Urinary bladder (tissue), 4 donors: ENCODE data around the gene EIF3K. TPM values are rescaled to one million over a fixed set of nuclear protein-coding genes. Genes with fewer than 3 reads are reported as not detected.

ENCODE experiments used
- DNase-seq: peaks from one replicate; pipeline ENCODE4 v3.0.0-alpha.2; 2015; ENCODE audit errors: extremely low spot score
- H3K27ac ChIP-seq: one replicate; pipeline ENCODE4 v1.5.1; 2013; ENCODE audit warnings: low read depth, mild to moderate bottlenecking, moderate library complexity
- H3K36me3 ChIP-seq: one replicate; pipeline ENCODE4 v1.6.1; 2013; ENCODE audit warnings: mild to moderate bottlenecking, moderate library complexity; ENCODE audit not compliant: insufficient read depth
- H3K4me1 ChIP-seq: one replicate; pipeline ENCODE4 v1.6.1; 2013; ENCODE audit warnings: mild to moderate bottlenecking, moderate library complexity; ENCODE audit not compliant: insufficient read depth
- H3K4me3 ChIP-seq: one replicate; pipeline ENCODE4 v1.5.1; 2013; ENCODE audit warnings: low read depth, low read length
- WGBS: extraction: QIAGEN DNeasy Blood & Tissue Kit; methylation state at CpG from one replicate; pipeline ENCODE4 v1.1.7; 2013; 5-methylcytosine and 5-hydroxymethylcytosine counted together
- polyA plus RNA-seq: library from polyadenylated mRNA; stranded (reverse); fragments of 200-250 nt; gene quantifications from one replicate; pipeline ENCODE4 v1.2.3, GENCODE V29; 2013
- total RNA-seq: library from RNA; depleted of rRNA; stranded (reverse); fragments of >200 nt; gene quantifications from one replicate; pipeline ENCODE4 v1.2.3, GENCODE V29; 2014
- donor health status: healthy with polysubstance abuse.
- donor health status: healthy.

The EIF3K gene
- total and polyA plus RNA-seq, 2 donors: 92.4 to 373 TPM

DNA sequence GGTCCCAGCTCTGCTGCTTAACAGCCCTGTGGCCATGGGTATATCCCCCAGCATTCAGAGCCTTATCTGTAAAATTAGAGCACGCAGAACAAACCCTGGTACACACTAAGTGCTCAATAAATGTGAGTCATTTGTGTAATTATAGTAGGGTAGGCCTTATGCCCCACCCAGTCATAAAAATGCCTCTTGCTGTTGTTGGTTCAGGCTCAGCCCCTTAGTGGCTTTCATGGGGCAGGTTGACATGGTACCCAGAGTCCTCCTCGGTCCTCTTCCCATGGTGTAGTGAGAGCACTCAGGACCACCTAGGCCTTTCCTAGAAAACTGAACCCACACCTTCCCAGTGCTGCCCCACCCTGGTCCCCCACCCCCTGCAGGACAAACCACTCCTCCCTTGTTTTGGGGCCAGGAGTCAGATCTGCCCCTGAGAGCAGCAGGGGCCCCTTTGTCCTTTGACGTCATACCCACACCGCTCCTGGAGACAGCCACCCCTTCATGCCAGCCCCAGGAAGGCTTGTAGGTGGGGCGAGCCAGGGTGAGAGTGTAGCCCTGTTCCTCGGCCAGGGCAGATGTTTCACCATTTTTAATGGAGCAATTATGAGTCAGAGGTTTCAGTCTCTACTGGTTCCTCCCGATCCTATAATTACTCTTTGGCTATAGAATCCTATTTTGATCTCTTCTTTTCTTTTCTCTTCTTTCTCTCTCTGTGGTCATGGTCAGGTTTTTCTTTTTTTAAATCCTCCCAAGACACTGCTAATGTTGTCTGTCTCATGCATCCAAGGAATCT, 65.3 kb downstream of the EIF3K start:
- Histone ChIP-seq H3K4me1 (peaks cover 3% of the 10 kb centered on the region), H3K27ac (peak overlapping the region; percentile 80), H3K36me3 (no peaks in the 10 kb centered on the region), H3K4me3 (no peak overlapping the region)
- no peak for DNase-seq
- WGBS: 27% methylated on average over 7 of the region's 7 CpGs

DNA sequence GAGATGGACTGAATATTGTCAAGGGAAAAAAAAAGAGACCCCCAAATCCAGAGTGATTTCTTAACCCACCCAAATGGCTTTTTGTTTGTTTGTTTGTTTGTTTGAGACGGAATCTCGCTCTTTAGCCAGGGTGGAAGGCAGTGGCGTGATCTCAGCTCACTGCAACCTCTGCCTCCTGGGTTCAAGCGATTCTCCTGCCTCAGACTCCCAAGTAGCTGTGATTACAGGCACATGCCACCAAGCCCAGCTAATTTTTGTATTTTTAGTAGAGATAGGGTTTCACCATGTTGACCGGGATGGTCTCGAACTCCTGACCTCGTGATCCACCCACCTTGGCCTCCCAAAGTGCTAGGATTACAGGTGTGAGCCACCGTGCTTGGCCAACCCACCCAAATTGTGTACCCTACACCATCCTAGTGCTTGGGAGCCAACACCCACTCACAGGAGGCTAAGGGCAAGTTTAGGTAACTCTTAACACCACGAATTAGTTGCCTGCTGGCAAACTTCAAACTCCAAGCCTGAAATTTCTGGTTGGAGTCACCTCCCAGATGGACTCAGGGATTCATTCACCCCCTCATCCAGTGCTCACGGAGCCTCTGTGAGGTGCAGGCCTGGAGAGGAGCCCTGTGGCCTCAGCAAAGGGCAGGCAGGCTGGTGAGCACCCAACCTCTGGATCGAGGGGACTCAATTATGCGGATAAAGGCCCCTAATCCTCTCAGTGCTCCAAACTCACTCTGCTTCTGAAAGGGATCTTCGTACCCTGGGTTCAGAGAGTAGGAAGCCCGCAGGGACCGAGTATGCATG, 66.1 kb downstream of the EIF3K start:
- DNase-seq: no peak
- no peaks in the 10 kb centered on the region for H3K36me3 ChIP-seq
- WGBS: 77% methylated on average over 15 of the region's 15 CpGs
- H3K4me3 ChIP-seq: no peak overlapping the region
- H3K4me1 ChIP-seq: peaks cover 3% of the 10 kb centered on the region
- H3K27ac ChIP-seq: peak overlapping the region; percentile 80

DNA sequence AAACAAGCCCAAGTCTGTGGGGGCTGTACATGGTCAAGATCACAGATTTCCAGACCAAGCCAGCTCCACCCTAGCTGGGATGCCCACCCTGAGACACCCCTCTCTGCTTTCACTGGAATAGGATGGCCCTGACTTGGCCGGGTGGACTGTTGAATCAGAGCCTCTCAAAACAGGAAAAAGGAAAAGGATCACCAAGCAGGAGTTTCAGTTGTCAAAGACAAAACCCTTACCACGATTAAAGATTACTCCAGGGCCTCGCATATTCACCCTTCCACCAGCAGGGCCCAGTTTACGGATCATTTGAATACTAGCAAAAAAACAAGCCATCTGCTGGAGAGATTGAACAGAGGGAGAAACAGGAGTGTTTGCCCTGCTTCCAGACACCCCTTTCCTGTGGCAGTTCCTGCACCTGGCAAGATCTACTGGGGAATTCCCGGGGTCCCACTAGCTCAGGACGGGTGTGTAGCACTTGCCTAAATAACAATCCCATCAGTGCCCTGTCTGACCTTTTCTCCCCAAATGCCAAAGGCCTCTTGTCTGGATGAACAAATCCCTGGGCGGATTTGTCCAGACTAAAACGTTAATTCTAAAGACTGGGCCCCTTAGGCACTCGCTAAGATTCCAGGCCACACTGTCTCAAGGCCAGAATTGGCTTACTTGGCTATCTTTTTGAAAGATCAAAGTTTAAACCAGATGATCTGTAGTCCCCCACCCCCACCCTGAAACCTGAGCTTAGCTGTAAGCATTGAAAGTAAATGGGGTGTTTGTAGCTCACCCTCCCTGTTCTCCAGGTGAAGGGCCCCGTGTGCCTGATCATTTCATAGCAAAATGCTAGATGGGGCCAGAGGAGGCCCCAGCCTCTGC, 66.9 kb downstream of the EIF3K start:
- H3K4me1 ChIP-seq: peaks cover 3% of the 10 kb centered on the region
- H3K4me3 ChIP-seq: no peak overlapping the region
- WGBS: 24% methylated on average over 10 of the region's 10 CpGs

DNA sequence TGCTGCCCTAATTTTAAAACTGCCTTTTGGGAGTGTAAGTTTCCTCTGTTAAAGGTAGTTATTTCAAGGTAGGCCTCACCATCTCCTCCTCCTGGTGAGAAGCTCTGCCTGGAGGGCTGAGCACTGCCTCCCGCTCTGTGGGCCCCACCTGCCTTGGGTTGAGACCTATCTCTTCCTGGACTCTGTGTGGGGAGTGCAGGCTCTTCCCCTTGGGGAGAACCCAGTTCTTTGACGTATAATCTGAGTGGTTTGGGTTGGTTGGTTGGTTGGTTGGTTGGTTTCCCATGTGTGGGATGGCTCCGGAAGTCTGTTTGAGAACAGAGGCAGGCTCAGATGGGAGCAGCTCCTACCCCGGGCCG, 67.5 kb downstream of the EIF3K start:
- H3K27ac ChIP-seq: peak overlapping the region; percentile 76
- 79% methylated on average over 5 of the region's 5 CpGs for WGBS
- no peaks in the 10 kb centered on the region for H3K36me3 ChIP-seq
- H3K4me3 ChIP-seq: no peak overlapping the region
- no peak for DNase-seq
- peaks cover 3% of the 10 kb centered on the region for H3K4me1 ChIP-seq

More for the DNA sequence above, 66.9 kb downstream of the EIF3K start:
- DNase-seq: no peak
- H3K36me3 ChIP-seq: no peaks in the 10 kb centered on the region
- H3K27ac ChIP-seq: peak overlapping the region; percentile 79

Other genes starting within 250 kb of the EIF3K start
- gene PSMD8, start 244.6 kb upstream of the EIF3K start, total RNA-seq: 102 TPM
- 166 TPM for gene PSMD8, start 244.6 kb upstream of the EIF3K start, polyA plus RNA-seq
- not detected for gene GGN, start 231.2 kb upstream of the EIF3K start, total RNA-seq
- gene GGN, start 231.2 kb upstream of the EIF3K start, polyA plus RNA-seq: 0.58 TPM
- 0.05 TPM for gene SPRED3, start 230.5 kb upstream of the EIF3K start, total RNA-seq
- 0.72 TPM for gene SPRED3, start 230.5 kb upstream of the EIF3K start, polyA plus RNA-seq
- gene FAM98C, start 216.1 kb upstream of the EIF3K start, total RNA-seq: 5.1 TPM
- gene FAM98C, start 216.1 kb upstream of the EIF3K start, polyA plus RNA-seq: 27.9 TPM
- gene RASGRP4, start 193.0 kb upstream of the EIF3K start, total RNA-seq: 0.95 TPM
- 2.4 TPM for gene RASGRP4, start 193.0 kb upstream of the EIF3K start, polyA plus RNA-seq
- 5.3 TPM for gene RYR1, start 185.5 kb upstream of the EIF3K start, total RNA-seq
- 1.1 TPM for gene RYR1, start 185.5 kb upstream of the EIF3K start, polyA plus RNA-seq
- gene MAP4K1, start 1.2 kb upstream of the EIF3K start, total RNA-seq: 2.2 TPM
- gene MAP4K1, start 1.2 kb upstream of the EIF3K start, polyA plus RNA-seq: 1.9 TPM
- 140 TPM for gene ACTN4, start 28.5 kb downstream of the EIF3K start, total RNA-seq
- gene ACTN4, start 28.5 kb downstream of the EIF3K start, polyA plus RNA-seq: 304 TPM
- 1.4 TPM for gene CAPN12, start 125.3 kb downstream of the EIF3K start, total RNA-seq
- 3.2 TPM for gene CAPN12, start 125.3 kb downstream of the EIF3K start, polyA plus RNA-seq
- not detected for gene LGALS7, start 154.3 kb downstream of the EIF3K start, total RNA-seq
- 1.4 TPM for gene LGALS7, start 154.3 kb downstream of the EIF3K start, polyA plus RNA-seq
- 1.2 TPM for gene LGALS7B, start 170.0 kb downstream of the EIF3K start, total RNA-seq
- gene LGALS7B, start 170.0 kb downstream of the EIF3K start, polyA plus RNA-seq: not detected
- gene LGALS4, start 193.8 kb downstream of the EIF3K start, total RNA-seq: 1.7 TPM
- 2.2 TPM for gene LGALS4, start 193.8 kb downstream of the EIF3K start, polyA plus RNA-seq
- 27.2 TPM for gene ECH1, start 212.6 kb downstream of the EIF3K start, total RNA-seq
- gene ECH1, start 212.6 kb downstream of the EIF3K start, polyA plus RNA-seq: 267 TPM
- 193 TPM for gene HNRNPL, start 230.8 kb downstream of the EIF3K start, total RNA-seq
- gene HNRNPL, start 230.8 kb downstream of the EIF3K start, polyA plus RNA-seq: 184 TPM